Breast epithelium (tissue), 4 donors: ENCODE measurements around the gene OSBPL3. TPM values are rescaled to one million over a fixed set of nuclear protein-coding genes. Genes with fewer than 3 reads are reported as not detected.

Experiments
- DNase-seq, 2 donors: peaks; one replicate each; pipeline ENCODE4 v3.0.0-alpha.2; 2019; ENCODE audit warnings: low spot score in 2 of 2
- H3K27ac ChIP-seq, 2 donors: fragments of 200-600 bp; sonication (generic) in 1 of 2; one replicate each; pipeline ENCODE4 v1.5.1; 2016 to 2019; ENCODE audit warnings: mild to moderate bottlenecking in 1 of 2
- H3K27me3 ChIP-seq, 2 donors: fragments of 200-600 bp; sonication (generic) in 1 of 2; one replicate each; pipeline versions ENCODE4 v1.5.1 to v1.6.0; 2017 to 2019; ENCODE audit warnings: control low read depth in 1 of 2, mild to moderate bottlenecking in 1 of 2
- H3K36me3 ChIP-seq: fragments of 200-600 bp; one replicate; pipeline ENCODE4 v1.5.1; 2019
- H3K4me1 ChIP-seq, 2 donors: fragments of 200-600 bp; sonication (generic); one replicate each; pipeline ENCODE4 v1.5.1; 2016 to 2019; ENCODE audit warnings: control low read depth in 1 of 2
- H3K4me3 ChIP-seq, 3 donors: fragments of 200-600 bp; sonication (generic); 1 replicate in 2 of 3; 2 replicates in 1 of 3; pipeline ENCODE4 v1.5.1; 2016 to 2019; ENCODE audit warnings: mild to moderate bottlenecking in 3 of 3, moderate library complexity in 2 of 3
- H3K9me3 ChIP-seq, 2 donors: fragments of 200-600 bp; sonication (generic) in 1 of 2; one replicate each; pipeline ENCODE4 v1.5.1; 2016 to 2019; ENCODE audit warnings: control low read depth in 1 of 2
- CTCF ChIP-seq, 3 donors: fragments of 450-650 bp; IDR thresholded peaks; one replicate each; pipeline ENCODE4 v1.5.1; 2016 to 2017; ENCODE audit warnings: antibody characterized with exemption in 3 of 3, mild to moderate bottlenecking in 3 of 3, moderate library complexity in 3 of 3
- POLR2A ChIP-seq: fragments of 450-650 bp; IDR thresholded peaks from one replicate; pipeline ENCODE4 v1.6.1; 2016; ENCODE audit warnings: antibody characterized with exemption, mild to moderate bottlenecking, moderate library complexity
- POLR2AphosphoS5 ChIP-seq, 3 donors: sonication (generic); formaldehyde crosslinking; IDR thresholded peaks; one replicate each; pipeline ENCODE4 v1.6.1; 2017; ENCODE audit warnings: antibody characterized with exemption in 3 of 3
- intact Hi-C: fragments of 100-400 bp; cut with DNase I; formaldehyde crosslinking; loops from one replicate; pipeline ENCODE4 v1.15.1; 2023; ENCODE audit warnings: low total_unique reads
- total RNA-seq, 3 donors: library from RNA; depleted of rRNA; stranded (reverse); fragments of >200 nt; gene quantifications; one replicate each; pipeline ENCODE4 v1.1.0, GENCODE V29; 2016

OSBPL3 gene
- total RNA-seq, 3 donors from 2014 or later = 6.4 to 20.5 (median 8.5) TPM

GRCh38 chr7:24956021-24956420, 24.0 kb downstream of the OSBPL3 start:
- H3K27me3 ChIP-seq = no peaks in the 10 kb centered on the region
- H3K4me3 ChIP-seq = no peak overlapping the region
- no peak for DNase-seq
- peaks cover 0 to 4% of the 10 kb centered on the region in 2 donors for H3K4me1 ChIP-seq
- intact Hi-C loops = no loop called here
- no peaks in the 10 kb centered on the region for H3K9me3 ChIP-seq
- H3K36me3 ChIP-seq = no peaks in the 10 kb centered on the region
- H3K27ac ChIP-seq = no peak overlapping the region
- TF ChIP-seq POLR2A = no peak
- no peak for TF ChIP-seq POLR2AphosphoS5 (IDR thresholded peaks at IDR 0.05)
- no peak for TF ChIP-seq CTCF (IDR thresholded peaks at IDR 0.05)

GRCh38 chr7:24955313-24955712, 24.7 kb downstream of the OSBPL3 start:
- TF ChIP-seq CTCF (IDR thresholded peaks at IDR 0.05) (no peak), POLR2AphosphoS5 (IDR thresholded peaks at IDR 0.05) (no peak), POLR2A (no peak)
- intact Hi-C loops = no loop called here
- Histone ChIP-seq H3K27me3 (no peaks in the 10 kb centered on the region), H3K4me1 (peaks cover 0 to 4% of the 10 kb centered on the region in 2 donors), H3K4me3 (no peak overlapping the region), H3K9me3 (no peaks in the 10 kb centered on the region), H3K27ac (no peak overlapping the region), H3K36me3 (no peaks in the 10 kb centered on the region)
- no peak for DNase-seq

- no peaks in the 10 kb centered on the region for H3K36me3 ChIP-seq
- H3K27me3 ChIP-seq = no peaks in the 10 kb centered on the region
- H3K4me3 ChIP-seq = no peak overlapping the region
- TF ChIP-seq CTCF (IDR thresholded peaks at IDR 0.05) = no peak
- TF ChIP-seq POLR2A = no peak
- no peak for TF ChIP-seq POLR2AphosphoS5 (IDR thresholded peaks at IDR 0.05)
- peaks cover 0 to 4% of the 10 kb centered on the region in 2 donors for H3K4me1 ChIP-seq
- no peak for DNase-seq
- intact Hi-C loops = no loop called here
- H3K9me3 ChIP-seq = no peaks in the 10 kb centered on the region
- no peak overlapping the region for H3K27ac ChIP-seq
These were observed 27.5 kb downstream of the OSBPL3 start for GRCh38 chr7:24952464-24952863.

GRCh38 chr7:24951441-24951980, 28.5 kb downstream of the OSBPL3 start:
- intact Hi-C loops = no loop called here
- TF ChIP-seq POLR2AphosphoS5 (IDR thresholded peaks at IDR 0.05) = no peak
- TF ChIP-seq CTCF (IDR thresholded peaks at IDR 0.05) = no peak
- TF ChIP-seq POLR2A = no peak
- peaks cover 0 to 4% of the 10 kb centered on the region in 2 donors for H3K4me1 ChIP-seq
- H3K27me3 ChIP-seq = no peaks in the 10 kb centered on the region
- H3K36me3 ChIP-seq = no peaks in the 10 kb centered on the region
- H3K4me3 ChIP-seq = no peak overlapping the region
- H3K27ac ChIP-seq = no peak overlapping the region
- no peaks in the 10 kb centered on the region for H3K9me3 ChIP-seq
- DNase-seq = no peak

GRCh38 chr7:24949884-24950283, 30.1 kb downstream of the OSBPL3 start:
- Histone ChIP-seq H3K9me3 (no peaks in the 10 kb centered on the region), H3K36me3 (no peaks in the 10 kb centered on the region)
- no peak for DNase-seq

More at GRCh38 chr7:24949884-24950283, 30.1 kb downstream of the OSBPL3 start:
- Histone ChIP-seq H3K27ac (no peak overlapping the region), H3K27me3 (no peaks in the 10 kb centered on the region), H3K4me1 (no peaks in the 10 kb centered on the region), H3K4me3 (no peak overlapping the region)
- TF ChIP-seq CTCF (IDR thresholded peaks at IDR 0.05) (no peak), POLR2AphosphoS5 (IDR thresholded peaks at IDR 0.05) (no peak), POLR2A (no peak)
- intact Hi-C loops = no loop called here
